Fibroblast of the aortic adventitia (primary cell): ENCODE results near the gene APOA4. TPM values are rescaled to one million over a fixed set of nuclear protein-coding genes. Genes with fewer than 3 reads are reported as not detected.

ENCODE experiments used
- DNase-seq: peaks from one replicate; pipeline ENCODE4 v3.0.0-alpha.2; 2010; ENCODE audit warnings: low read depth
- H3K4me3 ChIP-seq: 2 replicates; pipeline ENCODE4 v1.5.1; 2011; ENCODE audit warnings: low read depth, mild to moderate bottlenecking, control low read depth, low read length, moderate library complexity
- total RNA-seq: library from RNA; depleted of rRNA; stranded (reverse); fragments of >200 nt; gene quantifications from 2 replicates; pipeline ENCODE4 v1.2.3, GENCODE V29; 2012; ENCODE audit warnings: low replicate concordance
- TF ChIP-seq, protein P1 (sequence below): IDR thresholded peaks from 2 replicates; pipeline ENCODE4 v1.5.1; 2011; ENCODE audit warnings: mild to moderate bottlenecking, low read length, control low read depth, inconsistent platforms; ENCODE audit not compliant: insufficient read depth

APOA4 gene
- total RNA-seq, 1 donor, result not detected

DNA sequence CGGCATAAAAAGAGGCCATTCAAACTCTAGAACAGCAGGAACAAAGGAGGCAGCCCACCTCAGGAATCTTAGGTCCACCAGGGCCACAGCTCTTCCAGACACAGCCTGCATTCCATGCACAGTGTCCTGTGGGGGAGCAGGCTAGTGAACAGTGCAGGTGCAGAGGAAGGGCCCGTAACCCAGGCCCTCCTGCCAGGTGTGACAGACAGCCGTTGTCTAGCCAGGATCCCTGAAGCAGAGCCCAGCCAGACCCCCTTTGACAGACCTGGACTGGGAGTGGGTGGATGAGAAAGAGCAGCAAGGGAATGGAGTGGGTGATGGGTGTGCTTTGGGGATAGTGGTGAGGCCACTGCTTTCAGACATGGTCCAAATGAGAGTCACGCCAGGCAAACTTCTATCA lies 34.1 kb downstream of the APOA4 start:
- no peak for DNase-seq
- H3K4me3 ChIP-seq, result no peak overlapping the region
- TF ChIP-seq, protein P1, sequence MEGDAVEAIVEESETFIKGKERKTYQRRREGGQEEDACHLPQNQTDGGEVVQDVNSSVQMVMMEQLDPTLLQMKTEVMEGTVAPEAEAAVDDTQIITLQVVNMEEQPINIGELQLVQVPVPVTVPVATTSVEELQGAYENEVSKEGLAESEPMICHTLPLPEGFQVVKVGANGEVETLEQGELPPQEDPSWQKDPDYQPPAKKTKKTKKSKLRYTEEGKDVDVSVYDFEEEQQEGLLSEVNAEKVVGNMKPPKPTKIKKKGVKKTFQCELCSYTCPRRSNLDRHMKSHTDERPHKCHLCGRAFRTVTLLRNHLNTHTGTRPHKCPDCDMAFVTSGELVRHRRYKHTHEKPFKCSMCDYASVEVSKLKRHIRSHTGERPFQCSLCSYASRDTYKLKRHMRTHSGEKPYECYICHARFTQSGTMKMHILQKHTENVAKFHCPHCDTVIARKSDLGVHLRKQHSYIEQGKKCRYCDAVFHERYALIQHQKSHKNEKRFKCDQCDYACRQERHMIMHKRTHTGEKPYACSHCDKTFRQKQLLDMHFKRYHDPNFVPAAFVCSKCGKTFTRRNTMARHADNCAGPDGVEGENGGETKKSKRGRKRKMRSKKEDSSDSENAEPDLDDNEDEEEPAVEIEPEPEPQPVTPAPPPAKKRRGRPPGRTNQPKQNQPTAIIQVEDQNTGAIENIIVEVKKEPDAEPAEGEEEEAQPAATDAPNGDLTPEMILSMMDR, result no peak

GRCh38 chr11:116788534-116788933 lies 34.6 kb downstream of the APOA4 start:
- peak overlapping the region; percentile 87 for H3K4me3 ChIP-seq
- TF ChIP-seq, protein P1, result no peak
- no peak for DNase-seq

DNA sequence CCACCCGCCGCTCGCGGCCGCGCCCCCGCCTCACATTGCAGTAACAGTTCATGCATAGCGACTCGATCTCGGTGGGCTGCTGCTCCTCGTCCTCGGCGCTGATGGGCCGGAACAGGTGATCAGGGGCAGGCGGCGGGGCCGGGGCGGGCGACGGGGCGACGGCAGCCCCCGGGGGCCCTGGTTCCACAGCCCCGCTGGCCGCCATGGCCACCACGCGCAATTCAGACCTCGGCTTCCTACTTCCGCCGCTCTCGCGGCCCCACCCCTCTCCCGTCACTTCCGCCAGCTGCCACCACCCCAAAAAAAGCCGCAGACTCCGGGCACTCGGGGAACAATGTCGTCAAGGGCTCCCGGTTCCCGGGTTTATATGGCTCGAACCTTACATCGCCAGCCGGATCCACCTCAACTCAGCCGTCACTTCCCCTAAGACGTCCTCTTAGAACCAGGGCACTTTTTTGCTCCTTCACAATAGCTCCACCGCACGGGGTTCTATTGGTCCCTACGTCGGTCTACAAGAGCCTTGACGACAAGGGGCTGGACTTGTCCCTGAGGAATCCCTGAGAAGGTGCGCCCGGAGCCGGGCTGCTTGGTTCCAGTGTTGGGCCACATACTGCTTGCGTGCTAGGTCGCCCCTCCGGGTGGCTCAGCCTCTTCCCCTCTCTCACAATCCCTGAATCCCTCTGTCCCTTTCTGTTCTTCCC lies 35.2 kb downstream of the APOA4 start, which contains the start of gene ZPR1:
TSS of gene ZPR1 (minus strand) at position 238 of the 701 bp plus-strand sequence. CDS start at position 205, 33 bp downstream.
- peak; percentile 67 for DNase-seq
- TF ChIP-seq, protein P1, result no peak
- H3K4me3 ChIP-seq, result peak within 1 kb of the TSS; percentile 87

DNA sequence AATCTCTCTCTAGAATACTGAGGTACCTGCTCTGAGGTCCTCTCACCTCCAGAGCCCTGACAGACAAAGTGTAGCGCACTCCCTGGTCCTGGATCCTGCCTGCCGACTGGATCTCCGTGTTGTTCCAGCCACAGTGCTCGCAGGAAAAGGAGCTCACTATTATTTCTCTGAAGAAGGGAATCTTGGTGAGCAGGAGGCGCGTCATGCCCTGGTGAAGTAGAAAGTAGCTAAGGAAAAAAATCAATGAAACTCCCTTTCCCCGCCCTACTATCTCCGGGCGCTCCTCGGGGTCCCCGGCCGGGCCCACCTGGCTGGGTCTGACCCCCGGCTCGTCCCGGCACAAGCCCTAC lies 35.7 kb downstream of the APOA4 start:
- TF ChIP-seq, protein P1, result no peak
- peak overlapping the region; percentile 87 for H3K4me3 ChIP-seq
- no peak for DNase-seq

DNA sequence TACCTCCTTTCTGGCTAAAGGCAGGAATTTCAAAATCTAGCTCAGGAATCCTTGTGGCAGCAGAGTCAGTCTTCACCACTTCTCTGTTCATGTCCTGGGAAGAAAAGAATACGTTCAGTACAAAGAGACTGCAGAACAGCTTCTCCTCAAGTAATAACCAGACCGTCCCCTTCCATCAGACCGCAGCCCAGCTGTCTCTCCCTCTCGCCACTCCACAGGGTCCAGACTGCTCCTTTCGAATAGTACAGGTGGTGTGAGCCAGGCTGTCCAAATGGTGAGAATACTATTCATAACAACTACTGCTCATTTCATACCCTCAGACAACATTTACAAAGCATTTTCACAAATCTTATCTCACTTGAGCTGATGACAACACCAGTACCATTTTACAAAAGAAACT lies 36.1 kb downstream of the APOA4 start:
- TF ChIP-seq, protein P1, result no peak
- DNase-seq, result no peak
- H3K4me3 ChIP-seq, result peak overlapping the region; percentile 87

GRCh38 chr11:116786326-116786725 lies 36.8 kb downstream of the APOA4 start:
- TF ChIP-seq, protein P1, result no peak
- peak overlapping the region; percentile 15 for H3K4me3 ChIP-seq
- DNase-seq, result no peak

GRCh38 chr11:116782728-116783127 lies 40.4 kb downstream of the APOA4 start:
- peak; percentile 38 for DNase-seq
- TF ChIP-seq, protein P1, result no peak
- no peak overlapping the region for H3K4me3 ChIP-seq
